WTC11 (cell line): ENCODE measurements around the gene MTUS2.

Experiments used
- AR ChIP-seq: fragments of 250-450 bp; sonication (Bioruptor Pico); IDR thresholded peaks from 2 replicates; pipeline ENCODE4 v1.9.0; 2021; ENCODE audit warnings: mild to moderate bottlenecking
- CBFB ChIP-seq: sonication (generic); formaldehyde crosslinking; IDR thresholded peaks from 2 replicates; pipeline ENCODE4 v1.8.1; 2022; ENCODE audit warnings: mild to moderate bottlenecking, low read depth, missing genetic modification reagents
- FOXJ3 ChIP-seq: sonication (generic); formaldehyde crosslinking; IDR thresholded peaks from 2 replicates; pipeline ENCODE4 v1.9.0; 2021; ENCODE audit warnings: missing genetic modification reagents, mild to moderate bottlenecking, borderline replicate concordance
- NR3C1 ChIP-seq: sonication (generic); formaldehyde crosslinking; conservative IDR thresholded peaks from 2 replicates; pipeline ENCODE4 v1.8.1; 2023; ENCODE audit warnings: low read depth, mild to moderate bottlenecking, missing genetic modification reagents
- SMAD3 ChIP-seq: sonication (generic); formaldehyde crosslinking; IDR thresholded peaks from 2 replicates; pipeline ENCODE4 v1.8.0; 2022; ENCODE audit warnings: missing genetic modification reagents, mild to moderate bottlenecking, borderline replicate concordance
- SP1 ChIP-seq: sonication (generic); formaldehyde crosslinking; conservative IDR thresholded peaks from 2 replicates; pipeline ENCODE4 v1.8.1; 2022; ENCODE audit warnings: missing genetic modification reagents
- TCF7 ChIP-seq: sonication (generic); formaldehyde crosslinking; IDR thresholded peaks from 2 replicates; pipeline ENCODE4 v1.8.0; 2022; ENCODE audit warnings: mild to moderate bottlenecking, low read depth, missing genetic modification reagents, moderate library complexity
- TEAD4 ChIP-seq: sonication (generic); formaldehyde crosslinking; IDR thresholded peaks from 2 replicates; pipeline ENCODE4 v1.8.0; 2022; ENCODE audit warnings: mild to moderate bottlenecking, missing genetic modification reagents
- USF2 ChIP-seq: sonication (generic); formaldehyde crosslinking; IDR thresholded peaks from 2 replicates; pipeline ENCODE4 v1.8.1; 2023; ENCODE audit warnings: mild to moderate bottlenecking, missing genetic modification reagents, moderate library complexity
- ZNF416 ChIP-seq: fragments of 250-450 bp; sonication (Bioruptor Pico); IDR thresholded peaks from 2 replicates; pipeline ENCODE4 v1.9.0; 2021; ENCODE audit warnings: mild to moderate bottlenecking, inconsistent platforms
- TF ChIP-seq, protein P1 (sequence below): fragments of 200-600 bp; IDR thresholded peaks from 2 replicates; pipeline ENCODE4 v1.8.0; 2022; ENCODE audit warnings: antibody characterized with exemption
- TF ChIP-seq, protein P2 (sequence below): sonication (generic); formaldehyde crosslinking; IDR thresholded peaks from 2 replicates; pipeline ENCODE4 v1.8.1; 2022; ENCODE audit warnings: low read depth, missing genetic modification reagents, borderline replicate concordance
- TF ChIP-seq, protein P3 (sequence below): sonication (generic); formaldehyde crosslinking; IDR thresholded peaks from 2 replicates; pipeline ENCODE4 v1.8.0; 2022; ENCODE audit warnings: mild to moderate bottlenecking, missing genetic modification reagents

DNA sequence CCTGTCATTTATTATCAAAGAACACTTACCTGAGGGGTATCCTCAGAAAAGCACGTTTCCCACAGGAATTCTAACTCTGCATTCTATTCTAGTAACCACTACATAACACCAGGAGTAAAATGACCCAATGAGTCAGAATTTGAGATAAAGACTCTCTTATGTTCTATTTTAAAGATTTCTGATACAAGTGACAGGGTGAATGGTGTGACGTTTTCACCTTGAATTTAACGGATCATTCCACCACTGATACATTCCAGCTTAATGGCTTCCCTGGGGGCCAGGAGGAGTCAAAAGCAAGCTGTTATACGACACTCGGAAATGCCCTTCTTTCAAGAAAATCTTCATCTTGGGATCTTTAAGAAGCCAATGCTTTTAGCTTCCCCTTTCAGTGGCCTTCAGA is 720.2 kb downstream of the MTUS2 start:
- TF ChIP-seq FOXJ3 (CRISPR knock-in tag) (no peak), SMAD3 (no peak), SP1 (CRISPR knock-in tag) (no peak), TEAD4 (no peak), NR3C1 (no peak), USF2 (CRISPR knock-in tag) (no peak), CBFB (CRISPR knock-in tag) (no peak), AR (CRISPR knock-in tag) (no peak), TCF7 (CRISPR knock-in tag) (no peak), ZNF416 (CRISPR knock-in tag) (no peak)
- TF ChIP-seq, protein P1, sequence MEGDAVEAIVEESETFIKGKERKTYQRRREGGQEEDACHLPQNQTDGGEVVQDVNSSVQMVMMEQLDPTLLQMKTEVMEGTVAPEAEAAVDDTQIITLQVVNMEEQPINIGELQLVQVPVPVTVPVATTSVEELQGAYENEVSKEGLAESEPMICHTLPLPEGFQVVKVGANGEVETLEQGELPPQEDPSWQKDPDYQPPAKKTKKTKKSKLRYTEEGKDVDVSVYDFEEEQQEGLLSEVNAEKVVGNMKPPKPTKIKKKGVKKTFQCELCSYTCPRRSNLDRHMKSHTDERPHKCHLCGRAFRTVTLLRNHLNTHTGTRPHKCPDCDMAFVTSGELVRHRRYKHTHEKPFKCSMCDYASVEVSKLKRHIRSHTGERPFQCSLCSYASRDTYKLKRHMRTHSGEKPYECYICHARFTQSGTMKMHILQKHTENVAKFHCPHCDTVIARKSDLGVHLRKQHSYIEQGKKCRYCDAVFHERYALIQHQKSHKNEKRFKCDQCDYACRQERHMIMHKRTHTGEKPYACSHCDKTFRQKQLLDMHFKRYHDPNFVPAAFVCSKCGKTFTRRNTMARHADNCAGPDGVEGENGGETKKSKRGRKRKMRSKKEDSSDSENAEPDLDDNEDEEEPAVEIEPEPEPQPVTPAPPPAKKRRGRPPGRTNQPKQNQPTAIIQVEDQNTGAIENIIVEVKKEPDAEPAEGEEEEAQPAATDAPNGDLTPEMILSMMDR, result no peak
- TF ChIP-seq, protein P2, sequence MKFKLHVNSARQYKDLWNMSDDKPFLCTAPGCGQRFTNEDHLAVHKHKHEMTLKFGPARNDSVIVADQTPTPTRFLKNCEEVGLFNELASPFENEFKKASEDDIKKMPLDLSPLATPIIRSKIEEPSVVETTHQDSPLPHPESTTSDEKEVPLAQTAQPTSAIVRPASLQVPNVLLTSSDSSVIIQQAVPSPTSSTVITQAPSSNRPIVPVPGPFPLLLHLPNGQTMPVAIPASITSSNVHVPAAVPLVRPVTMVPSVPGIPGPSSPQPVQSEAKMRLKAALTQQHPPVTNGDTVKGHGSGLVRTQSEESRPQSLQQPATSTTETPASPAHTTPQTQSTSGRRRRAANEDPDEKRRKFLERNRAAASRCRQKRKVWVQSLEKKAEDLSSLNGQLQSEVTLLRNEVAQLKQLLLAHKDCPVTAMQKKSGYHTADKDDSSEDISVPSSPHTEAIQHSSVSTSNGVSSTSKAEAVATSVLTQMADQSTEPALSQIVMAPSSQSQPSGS (CRISPR knock-in tag), result no peak
- TF ChIP-seq, protein P3, sequence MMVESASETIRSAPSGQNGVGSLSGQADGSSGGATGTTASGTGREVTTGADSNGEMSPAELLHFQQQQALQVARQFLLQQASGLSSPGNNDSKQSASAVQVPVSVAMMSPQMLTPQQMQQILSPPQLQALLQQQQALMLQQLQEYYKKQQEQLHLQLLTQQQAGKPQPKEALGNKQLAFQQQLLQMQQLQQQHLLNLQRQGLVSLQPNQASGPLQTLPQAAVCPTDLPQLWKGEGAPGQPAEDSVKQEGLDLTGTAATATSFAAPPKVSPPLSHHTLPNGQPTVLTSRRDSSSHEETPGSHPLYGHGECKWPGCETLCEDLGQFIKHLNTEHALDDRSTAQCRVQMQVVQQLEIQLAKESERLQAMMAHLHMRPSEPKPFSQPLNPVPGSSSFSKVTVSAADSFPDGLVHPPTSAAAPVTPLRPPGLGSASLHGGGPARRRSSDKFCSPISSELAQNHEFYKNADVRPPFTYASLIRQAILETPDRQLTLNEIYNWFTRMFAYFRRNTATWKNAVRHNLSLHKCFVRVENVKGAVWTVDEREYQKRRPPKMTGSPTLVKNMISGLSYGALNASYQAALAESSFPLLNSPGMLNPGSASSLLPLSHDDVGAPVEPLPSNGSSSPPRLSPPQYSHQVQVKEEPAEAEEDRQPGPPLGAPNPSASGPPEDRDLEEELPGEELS (CRISPR knock-in tag), result no peak
